IPS DF 19.7 (cell line): Measurements from ENCODE around the gene ADCY3.

ENCODE experiments used
- DNase-seq: peaks from one replicate; pipeline ENCODE4 v3.0.0-alpha.2; 2013; ENCODE audit warnings: low read depth, low spot score

The ADCY3 gene

DNA sequence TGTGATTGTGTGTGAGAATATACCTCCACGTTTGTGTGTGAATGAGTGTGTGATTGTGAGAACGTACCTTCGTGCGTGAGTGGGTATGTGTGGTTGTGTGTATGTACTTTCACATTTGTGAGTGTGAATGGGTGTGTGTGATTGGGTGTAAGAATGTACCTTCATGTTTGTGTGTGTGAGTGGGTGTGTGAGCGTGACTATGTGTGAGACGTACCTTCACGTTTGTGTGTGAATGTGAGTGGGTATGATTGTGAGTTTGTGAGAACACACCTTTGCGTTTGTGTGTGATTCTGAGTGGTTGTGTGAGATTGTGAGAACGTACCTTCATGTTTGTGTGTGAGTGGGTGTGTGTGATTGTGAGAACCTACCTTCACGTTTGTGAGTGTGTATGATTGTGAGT is 5.8 kb upstream of the ADCY3 start:
- no peak for DNase-seq

GRCh38 chr2:24924732-24925131 is 4.7 kb upstream of the ADCY3 start:
- DNase-seq, result no peak

DNA sequence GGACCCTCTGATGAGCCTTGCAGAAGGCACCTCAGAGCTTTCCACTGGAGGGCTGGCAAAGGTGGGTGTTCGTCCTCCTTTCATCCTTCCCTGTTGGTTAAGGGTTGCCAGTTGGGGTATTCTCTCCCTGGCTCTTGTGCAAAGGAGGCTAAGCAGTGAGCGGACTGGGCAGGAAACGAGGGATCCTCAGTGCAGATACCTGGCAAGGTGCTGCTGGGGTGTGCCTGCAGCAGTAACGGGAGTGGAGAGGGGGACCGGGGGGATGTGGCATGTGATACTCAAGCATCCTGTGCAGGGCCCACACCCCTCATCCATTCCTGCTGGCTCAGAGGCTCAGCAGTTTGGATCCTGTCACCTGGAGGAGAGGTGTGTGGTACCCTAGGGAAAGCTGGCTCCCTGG is 4.2 kb upstream of the ADCY3 start:
- DNase-seq, result no peak

DNA sequence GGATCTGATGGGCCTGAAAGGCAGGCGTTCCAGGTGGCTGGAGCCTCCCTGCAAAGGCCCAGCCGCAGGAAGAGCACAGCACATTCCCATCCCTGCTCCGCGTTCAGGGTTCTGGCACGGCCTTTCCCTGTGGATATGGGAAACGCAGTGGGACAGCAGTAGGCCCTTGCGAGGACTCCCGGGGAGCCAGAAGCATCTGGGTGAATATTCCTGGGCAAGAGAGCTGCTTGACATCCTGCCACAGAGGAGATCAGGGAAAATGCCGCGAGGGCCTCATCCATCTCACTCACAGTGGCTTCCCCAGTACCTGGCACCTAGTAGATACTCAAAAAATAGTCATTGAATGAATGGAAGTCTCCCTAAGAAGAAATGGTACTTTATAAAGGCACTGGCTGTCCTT is 3.1 kb upstream of the ADCY3 start:
- DNase-seq, result no peak

- DNase-seq, result no peak
These were observed 2.5 kb upstream of the ADCY3 start for GRCh38 chr2:24922556-24922955.

GRCh38 chr2:24920809-24921441 is 888 bp upstream of the ADCY3 start:
- no peak for DNase-seq

DNA sequence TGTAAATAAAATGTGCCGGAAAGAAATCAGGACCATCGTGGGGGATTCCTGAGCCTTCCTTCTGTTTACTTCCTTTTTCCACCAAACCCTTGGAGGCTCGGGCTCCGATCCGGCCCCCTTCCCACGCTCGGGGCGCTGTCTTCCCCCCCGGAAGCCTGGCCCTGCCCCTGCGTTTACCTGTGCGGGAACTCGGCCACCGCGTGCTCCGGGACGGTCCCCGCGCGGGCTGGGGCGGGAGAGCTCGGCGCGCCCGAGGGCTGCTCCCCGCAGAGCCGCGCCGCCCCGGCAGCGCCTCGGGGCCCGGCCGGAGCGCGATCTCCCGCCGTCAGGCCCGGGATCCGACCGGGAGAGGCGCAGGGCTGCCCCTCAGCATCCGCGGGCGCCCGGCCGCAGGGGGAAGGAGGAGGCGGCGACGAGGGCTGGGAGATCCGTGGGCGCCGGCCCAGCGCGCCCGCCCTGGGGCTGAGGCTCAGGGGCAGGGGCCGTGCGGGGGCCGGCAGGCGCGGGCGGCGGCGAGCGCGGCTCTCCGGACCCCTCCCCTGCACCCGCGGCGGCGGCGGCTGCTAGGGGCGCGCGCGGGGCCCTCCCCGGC is 435 bp downstream of the ADCY3 start:
- DNase-seq, result no peak

- no peak for DNase-seq
These were observed 966 bp downstream of the ADCY3 start for GRCh38 chr2:24919037-24919505.

DNA sequence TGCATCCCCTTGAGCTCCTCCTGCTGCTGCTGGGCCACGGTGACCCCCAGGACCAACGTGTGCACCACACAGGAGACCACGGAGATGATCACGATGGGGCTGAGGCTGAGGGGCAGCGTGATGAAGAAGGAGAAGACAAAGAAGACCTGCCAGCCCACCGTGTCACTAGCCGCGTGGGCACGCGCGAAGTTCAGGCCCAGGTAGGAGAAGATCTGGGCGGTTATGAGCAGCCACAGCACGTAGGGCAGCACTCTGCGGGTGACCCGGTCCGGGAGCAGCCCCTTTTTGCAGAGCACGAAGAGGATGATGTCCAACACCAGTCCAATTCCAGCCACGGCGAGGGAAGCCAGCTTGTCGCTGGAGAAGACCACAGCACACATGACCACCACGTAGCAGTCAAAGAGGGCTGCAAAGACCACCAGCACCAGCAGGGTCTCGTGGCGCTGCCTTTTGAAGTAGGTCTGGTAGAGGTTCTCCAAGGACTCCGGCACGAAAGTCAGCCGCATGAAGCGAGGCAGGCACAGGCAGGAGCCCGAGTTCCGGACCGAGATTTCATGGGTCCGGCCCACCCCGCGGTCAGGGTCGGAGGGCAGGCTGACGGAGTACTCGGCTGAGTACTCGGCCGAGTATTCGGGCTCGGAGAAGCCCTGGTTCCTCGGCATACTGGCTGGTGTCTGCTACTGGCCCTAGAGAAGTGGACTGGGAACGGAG is 1.6 kb downstream of the ADCY3 start:
- DNase-seq, result no peak

DNA sequence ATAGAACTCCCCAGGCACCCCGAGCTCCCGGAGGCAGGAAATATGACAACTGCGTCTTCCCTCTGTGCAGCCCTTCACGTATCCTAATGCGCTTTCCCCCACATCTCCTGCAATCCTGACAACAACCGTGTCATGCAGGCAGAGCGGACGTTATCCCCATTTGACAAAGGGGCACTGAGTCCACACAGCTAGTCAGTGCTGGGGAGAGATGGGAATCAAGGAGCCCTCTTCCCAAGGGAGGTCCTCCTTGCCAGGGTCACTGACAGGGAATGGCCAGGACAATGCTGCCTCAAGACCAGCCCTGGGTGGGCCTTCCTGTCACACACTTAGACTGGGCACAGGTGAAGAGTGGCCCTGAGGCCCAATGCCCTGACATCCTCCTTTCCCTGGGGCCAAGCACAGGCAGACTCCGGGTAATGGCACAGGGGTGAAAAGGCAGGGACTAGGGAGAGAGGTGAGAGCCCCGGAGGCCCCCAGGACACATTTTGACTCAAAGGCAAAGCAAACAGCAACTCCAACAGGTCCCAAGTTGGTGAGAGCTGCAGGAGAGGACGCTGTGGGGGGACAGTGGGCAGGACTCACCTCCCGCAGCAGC is 2.2 kb downstream of the ADCY3 start:
- no peak for DNase-seq

- no peak for DNase-seq
These were observed 3.0 kb downstream of the ADCY3 start for GRCh38 chr2:24917086-24917485.

DNA sequence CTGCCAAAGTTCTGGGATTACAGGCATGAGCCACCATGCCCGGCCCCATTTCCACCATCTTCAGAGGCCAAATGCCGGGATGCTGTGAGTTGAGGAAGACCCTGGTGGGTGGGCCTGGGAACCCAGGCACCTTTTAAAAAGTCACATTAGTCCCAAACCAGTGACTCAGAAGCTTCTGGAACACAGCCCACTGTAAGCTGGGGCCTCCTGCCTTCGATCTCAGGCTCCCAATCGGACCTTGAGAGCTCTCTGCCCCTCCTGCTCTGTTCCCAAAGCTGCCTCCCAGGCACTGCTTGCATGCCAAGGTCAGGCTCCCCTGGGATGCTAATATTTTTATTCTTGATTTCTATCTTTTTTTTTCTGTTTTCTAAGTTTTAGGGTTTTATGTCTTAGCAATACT is 4.2 kb downstream of the ADCY3 start:
- DNase-seq, result no peak

GRCh38 chr2:24915175-24915574 is 4.9 kb downstream of the ADCY3 start:
- DNase-seq, result no peak

DNA sequence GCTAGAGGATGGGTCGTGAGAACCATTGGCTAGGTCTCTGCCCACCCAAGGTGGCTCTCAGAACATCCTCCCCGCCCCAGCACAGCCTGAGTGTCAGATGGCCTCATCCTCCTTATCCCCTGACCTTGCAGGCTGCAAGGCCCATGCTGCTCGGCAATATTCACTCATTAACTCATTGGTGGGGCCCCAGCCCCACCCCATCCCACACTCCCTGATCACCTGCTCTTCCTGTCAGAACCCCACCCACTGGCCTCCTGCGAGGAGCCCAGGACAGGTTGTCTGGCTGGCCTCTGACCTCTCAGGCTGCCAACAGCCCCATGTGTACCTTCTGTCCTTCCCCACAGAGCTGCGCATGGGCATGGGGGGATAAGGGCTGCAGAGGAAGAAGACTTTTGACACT is 5.3 kb downstream of the ADCY3 start:
- no peak for DNase-seq

- DNase-seq, result no peak
These were observed 6.1 kb downstream of the ADCY3 start for GRCh38 chr2:24913911-24914310.

- no peak for DNase-seq
These were observed 7.1 kb downstream of the ADCY3 start for GRCh38 chr2:24912986-24913385.

- no peak for DNase-seq
These were observed 7.5 kb downstream of the ADCY3 start for GRCh38 chr2:24912523-24912922.

- DNase-seq, result no peak
These were observed 9.8 kb downstream of the ADCY3 start for GRCh38 chr2:24910245-24910644.

GRCh38 chr2:24909555-24910177 is 10.4 kb downstream of the ADCY3 start:
- DNase-seq, result no peak

GRCh38 chr2:24908461-24908901 is 11.6 kb downstream of the ADCY3 start:
- DNase-seq, result no peak

GRCh38 chr2:24907116-24907515 is 12.9 kb downstream of the ADCY3 start:
- DNase-seq, result no peak

- DNase-seq, result no peak
These were observed 13.6 kb downstream of the ADCY3 start for GRCh38 chr2:24906466-24906865.
